COLO829 (cell line): Measurements from ENCODE around the gene L1TD1.
"Not testable (repeated sequence)": the region's sequence is repeated elsewhere in the genome, so short reads cannot be mapped to it uniquely, and the experiment has no call there.

ENCODE experiments used
- DNase-seq: peaks from one replicate; pipeline ENCODE4 v3.0.0; 2012; ENCODE audit warnings: low spot score

L1TD1 gene

DNA sequence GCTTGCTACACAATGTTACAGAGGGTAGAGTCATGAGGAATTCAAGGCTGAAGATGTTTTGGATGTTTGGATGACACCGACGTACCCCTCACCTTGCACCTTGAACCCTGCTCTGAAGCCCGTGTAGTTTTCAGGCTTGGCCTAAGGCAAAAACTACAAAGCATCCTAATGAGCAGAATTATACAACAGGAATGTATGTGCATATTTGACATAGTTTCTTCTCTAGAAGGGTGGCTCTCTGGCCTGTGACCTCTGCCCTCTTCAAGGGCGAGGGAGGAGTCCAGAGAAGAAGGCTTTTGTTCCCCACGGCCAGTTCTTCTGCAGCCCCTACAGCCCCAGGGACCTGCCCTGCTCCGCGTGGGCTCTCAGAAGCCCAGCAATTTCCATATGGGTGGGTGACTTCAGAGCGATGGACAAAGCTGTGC, 43.3 kb downstream of the L1TD1 start:
- peak; percentile 16 for DNase-seq

DNA sequence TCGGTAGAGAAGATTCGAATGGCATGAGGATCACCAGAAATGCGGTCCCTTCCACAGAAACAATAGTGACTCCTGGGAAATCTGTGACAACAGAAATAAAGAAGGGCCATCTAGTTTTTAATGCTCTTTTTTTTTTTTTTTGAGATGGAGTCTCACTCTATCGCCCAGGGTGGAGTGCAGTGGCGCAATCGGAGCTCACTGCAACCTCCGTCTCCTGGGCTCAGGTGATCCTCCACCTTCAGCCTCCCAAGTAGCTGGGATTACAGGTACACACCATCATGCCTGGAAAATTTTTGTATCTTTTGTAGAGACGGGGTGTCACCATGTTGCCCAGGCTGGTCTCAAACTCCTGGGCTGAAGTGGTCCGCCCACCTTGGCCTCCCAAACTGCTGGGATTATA, 43.9 kb downstream of the L1TD1 start:
- no peak for DNase-seq

DNA sequence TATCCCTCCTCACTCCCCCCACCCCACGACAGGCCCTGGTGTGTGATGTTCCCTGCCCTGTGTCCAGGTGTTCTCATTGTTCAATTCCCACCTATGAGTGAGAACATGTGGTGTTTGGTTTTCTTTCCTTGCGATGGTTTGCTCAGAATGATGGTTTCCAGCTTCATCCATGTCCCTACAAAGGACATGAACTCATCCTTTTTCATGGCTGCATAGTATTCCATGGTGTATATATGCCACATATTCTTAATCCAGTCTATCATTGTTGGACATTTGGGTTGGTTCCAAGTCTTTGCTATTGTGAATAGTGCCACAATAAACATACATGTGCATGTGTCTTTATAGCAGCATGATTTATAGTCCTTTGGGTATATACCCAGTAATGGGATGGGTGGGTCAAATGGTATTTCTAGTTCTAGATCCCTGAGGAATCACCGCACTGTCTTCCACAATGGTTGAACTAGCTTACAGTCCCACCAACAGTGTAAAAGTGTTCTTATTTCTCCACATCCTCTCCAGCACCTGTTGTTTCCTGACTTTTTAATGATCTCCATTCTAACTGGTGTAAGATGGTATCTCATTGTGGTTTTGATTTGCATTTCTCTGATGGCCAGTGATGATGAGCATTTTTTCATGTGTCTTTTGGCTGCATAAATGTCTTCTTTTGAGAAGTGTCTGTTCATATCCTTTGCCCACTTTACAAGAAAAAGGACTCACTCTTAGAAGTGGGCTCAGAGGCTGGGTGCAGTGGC, 45.2 kb downstream of the L1TD1 start:
- not testable (repeated sequence) for DNase-seq

DNA sequence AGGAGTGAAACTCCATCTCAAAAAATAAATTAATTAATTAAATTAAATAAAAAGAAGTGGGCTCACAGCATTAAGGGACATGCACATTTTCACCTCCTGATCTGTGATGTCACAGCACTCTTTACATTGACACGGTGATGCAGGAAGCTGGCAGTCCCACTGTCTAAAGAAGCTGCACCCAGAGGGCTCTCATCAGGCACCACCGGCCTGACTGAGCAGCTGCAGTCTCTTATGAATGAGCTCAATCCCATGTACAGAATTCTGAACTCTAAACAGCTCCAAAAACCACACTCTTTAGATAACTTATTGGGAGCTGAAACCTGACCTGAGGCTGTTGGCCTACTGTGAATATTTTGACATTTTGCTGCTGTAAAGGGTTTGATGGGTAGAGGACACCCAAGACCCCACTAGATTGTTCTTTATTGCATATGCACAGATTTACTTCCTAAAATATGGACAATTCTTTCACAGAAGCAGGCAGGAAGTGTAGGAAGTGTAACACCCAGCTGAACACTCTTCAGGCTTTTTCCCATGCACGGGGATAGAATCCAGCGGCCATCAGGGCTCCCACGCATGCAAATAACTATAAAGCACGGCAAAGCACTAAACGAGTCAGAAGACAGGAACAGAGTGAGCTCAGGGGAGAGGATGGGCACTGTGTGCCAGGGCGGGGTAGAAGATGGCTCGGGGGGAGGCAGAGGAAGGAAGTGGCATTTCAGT, 46.2 kb downstream of the L1TD1 start:
- no peak for DNase-seq

DNA sequence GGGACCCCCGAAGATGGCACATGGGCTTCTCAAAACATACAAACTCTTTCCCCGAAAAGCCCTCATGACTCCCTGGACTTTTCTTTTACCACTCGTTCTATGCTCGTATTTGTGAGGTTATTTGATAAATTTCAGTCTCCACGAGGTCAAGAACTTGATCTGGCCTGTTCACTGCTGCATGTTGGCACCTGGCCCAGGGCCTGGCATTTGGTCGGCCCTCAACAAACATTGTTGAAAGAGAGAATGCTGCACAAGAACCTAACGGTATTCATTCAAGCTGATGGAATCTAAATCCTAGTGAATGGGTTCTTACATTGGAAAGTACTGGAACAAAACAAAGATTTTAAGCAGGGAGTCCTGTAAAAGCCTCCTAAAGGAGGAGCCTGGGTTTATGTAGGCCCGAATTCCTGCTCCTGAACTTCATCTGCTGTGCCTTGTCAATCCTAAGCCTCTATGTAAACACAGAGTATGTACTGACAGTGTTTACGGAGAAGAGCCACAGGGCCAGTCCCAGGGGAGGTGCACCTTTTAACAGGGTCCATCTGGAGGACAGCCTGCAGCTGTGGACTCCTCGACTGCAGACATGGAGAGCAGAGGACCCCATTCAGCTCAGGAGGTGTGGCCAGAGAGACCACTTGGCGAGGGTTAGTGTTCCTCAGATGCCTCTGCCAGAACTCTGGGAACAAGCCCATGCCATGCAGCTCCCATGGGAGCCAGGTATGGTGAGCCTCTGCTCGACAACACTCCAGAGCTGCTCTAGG, 46.9 kb downstream of the L1TD1 start:
- DNase-seq = peak; percentile 50

DNA sequence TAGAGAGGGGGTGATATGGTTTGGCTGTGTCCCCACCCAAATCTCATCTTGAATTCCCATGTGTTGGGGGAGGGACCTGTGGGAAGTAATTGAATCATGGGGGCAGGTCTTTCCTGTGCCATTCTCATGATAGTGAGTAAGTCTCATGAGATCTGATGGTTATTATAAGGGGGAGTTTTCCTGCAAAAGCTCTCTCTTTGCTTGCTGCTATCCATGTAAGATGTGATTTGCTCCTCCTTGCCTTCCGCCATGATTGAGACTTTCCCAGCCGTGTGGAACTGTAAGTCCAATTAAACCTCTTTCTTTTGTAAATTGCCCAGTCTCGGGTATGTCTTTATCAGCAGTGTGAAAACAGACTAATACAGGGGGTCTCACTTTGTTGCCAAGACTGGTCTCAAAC, 49.7 kb downstream of the L1TD1 start:
- not testable (repeated sequence) for DNase-seq

DNA sequence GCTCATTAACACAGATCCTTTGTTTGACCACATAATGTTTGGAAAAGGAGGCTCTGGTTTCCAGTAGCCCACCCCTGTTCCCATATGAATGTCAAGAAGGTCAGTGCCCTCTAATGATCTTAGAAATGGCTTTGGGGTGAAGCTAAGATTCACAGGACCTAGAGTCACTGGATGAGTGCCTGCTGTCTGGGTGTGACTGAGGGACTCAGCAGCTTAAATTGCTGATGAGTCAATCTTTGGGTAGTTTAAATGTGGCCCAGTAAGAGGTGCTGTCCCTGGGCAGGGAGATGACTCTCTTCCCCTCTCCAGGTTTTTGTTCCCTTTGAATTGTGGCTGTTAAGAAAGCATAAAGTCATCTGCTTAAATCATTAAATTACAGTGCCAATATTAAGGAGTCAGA, 50.6 kb downstream of the L1TD1 start:
- DNase-seq = no peak

DNA sequence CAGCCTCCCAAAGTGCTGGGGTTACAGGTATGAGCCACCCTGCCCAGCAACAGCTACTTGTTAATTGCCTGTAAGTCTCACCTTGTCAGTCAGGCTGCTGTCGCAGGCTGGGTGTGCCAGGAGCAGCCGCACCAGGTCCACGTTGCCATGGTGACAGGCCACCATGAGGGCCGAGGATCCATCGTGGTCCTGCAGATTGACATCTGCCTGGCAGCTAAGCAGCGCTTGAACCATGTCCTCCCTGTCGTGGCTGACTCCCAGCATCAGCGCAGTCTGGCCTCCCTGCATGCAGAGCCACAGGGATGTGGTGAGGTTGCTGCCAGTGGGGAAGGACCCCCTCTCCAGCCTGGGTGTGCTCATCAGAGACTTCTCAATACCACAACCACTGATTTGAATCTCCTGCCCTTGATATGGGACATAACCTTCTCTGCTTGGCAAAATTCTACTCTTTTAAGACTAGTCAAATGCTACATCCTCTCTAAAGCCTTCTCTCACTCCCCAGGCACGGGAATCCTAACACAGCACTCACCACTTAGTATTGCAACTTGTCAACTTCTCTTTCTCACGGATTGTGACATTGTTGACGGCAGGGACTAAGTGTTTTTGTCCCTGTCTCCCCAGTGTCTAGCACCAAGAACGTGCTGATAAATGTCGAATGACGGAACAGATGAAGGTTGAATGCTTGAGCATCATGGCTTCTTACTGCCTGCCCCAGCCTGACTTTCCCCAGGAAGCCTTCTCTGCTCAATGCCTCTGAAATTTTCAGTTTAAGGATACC, 52.9 kb downstream of the L1TD1 start:
- DNase-seq = no peak

DNA sequence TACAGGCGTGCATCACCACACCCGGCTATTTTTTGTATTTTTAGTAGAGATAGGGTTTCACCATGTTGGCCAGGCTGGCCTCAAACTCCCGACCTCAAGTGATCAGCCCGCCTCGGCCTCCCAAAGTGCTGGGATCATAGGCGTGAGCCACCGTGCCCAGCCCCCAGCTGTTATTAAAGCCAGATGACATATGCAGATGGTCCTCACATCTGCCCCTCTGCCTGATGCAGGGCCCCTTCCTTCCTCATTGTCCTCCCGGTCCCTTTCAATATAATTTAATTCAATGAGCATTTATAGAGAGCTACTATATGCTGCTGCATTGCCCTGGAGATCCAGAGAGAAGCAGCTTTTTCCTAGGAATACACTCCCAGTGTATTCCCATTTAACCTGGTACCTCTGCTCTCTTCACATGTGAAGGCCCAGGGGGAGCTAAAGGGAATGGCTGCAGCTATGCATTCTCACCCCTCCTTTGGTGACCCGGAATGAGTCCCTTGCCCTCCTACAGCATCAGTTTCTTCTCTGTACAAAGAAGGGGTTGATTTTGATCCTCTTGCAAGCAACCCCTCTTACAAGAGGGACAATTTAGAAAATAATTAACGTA, 55.6 kb downstream of the L1TD1 start:
- DNase-seq = no peak

DNA sequence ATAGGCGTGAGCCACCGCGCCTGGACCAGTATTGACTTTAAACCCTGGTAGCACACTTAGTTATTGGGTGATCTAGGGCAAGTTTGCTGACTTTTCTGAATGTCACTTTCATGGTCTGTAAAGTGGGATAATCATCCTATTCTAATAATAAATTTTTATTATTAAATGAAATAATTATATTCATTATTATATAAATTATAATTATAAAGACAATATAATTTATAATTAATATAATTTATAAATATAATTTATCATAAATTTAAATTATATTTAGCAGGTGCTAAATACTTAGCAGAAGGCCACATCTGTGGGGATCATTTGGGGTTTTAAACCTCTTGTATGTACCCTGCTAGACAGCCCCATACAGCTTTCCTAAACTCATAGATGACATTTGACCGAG, 64.9 kb downstream of the L1TD1 start:
- DNase-seq = no peak

DNA sequence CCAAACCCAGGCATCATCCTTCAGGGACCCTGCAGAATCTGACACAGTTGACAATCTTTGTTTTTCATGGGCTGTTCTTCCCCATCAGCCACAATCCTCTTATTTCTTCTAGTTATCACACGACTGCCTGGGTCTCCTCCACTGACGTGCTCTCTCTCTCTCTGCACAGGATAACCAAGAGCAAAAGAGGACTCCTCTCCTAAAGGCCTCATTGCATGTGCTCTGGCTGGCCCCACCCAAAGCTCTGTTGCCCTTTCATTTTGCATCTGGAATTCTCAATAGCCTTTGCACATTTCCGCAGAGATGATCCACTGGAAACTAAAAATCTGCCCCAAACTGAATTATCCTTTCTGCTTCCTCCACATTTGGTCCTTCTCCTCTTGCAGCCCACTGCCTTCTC, 66.0 kb downstream of the L1TD1 start:
- DNase-seq = no peak
